HG02759 (cell line): Measurements from ENCODE around the gene ZNF365.
"Not testable (repeated sequence)": the region's sequence is repeated elsewhere in the genome, so short reads cannot be mapped to it uniquely, and the experiment has no call there.

Experiments
- ATAC-seq: cut with Tn5 transposase; IDR thresholded peaks from one replicate; pipeline ENCODE4 v1.9.1; 2021; ENCODE audit warnings: mild to moderate bottlenecking, moderate library complexity; ENCODE audit not compliant: unreplicated experiment

Gene ZNF365

DNA sequence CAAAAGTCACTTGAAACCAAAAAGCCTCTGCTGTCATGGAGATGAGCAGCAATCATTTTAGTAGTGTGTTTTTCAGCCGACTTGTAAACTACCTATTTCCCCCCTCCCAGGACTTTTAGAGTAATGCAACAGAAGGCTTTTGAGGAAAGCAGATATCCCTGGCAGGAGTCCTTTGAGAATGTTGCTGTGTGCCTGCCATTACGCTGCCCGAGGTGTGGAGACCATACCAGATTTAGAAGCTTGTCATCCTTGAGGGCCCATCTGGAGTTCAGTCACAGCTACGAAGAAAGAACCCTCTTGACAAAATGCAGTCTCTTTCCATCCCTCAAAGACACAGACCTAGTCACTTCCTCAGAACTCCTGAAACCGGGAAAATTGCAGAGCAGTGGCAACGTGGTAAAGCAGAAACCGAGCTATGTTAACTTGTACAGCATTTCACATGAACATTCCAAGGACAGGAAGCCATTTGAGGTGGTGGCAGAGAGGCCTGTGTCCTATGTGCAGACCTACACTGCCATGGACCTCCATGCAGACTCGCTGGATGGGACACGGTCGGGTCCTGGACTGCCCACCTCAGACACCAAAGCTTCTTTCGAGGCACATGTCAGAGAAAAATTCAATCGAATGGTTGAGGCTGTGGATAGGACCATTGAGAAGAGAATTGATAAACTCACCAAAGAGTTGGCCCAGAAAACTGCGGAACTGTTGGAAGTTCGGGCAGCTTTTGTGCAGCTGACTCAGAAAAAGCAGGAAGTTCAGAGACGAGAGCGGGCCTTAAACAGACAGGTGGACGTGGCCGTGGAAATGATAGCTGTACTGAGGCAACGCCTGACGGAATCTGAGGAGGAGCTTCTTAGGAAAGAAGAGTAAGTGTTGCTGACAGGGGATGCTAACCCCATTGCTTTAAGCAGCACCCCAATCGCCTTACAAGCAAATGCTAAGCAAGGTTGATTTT is 2.2 kb downstream of the ZNF365 start:
- no peak for ATAC-seq

DNA sequence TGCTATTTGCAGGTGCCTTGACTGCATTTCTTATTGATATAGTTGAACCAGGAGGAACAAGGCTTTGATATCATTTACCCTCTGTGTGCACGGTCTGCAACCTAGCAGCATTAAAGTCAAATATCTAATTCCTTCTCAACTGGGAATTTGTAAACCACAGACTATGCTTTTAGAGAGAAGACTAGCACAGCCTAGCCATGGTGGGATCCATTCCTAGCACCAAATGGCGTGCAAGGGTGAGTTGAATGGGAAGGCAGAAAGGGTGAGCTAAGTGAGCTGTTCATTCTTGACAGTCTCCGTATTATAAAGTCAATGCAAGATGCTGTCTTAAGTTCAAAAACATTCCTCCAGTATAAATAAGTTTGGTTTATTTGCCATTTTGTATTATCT is 2.9 kb downstream of the ZNF365 start:
- no peak for ATAC-seq

DNA sequence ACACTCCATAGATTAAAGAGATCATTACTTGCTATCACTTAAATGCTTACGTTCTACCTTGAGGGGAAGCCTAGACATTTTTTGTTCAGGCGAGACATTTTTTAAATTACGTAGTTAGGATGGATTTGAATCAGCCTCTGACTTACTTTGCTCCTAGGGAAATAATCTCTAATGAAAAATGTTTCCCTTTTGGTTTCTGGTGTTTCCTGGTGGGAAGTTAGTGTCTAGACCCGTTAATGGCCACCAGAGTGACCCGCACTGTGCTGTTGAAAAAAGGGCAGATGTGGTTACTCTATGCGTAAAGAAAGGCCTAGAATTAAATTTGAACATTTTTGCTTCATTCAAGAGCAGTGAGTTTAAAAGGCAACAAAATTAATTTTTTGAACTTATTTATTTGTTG is 3.8 kb downstream of the ZNF365 start:
- ATAC-seq = no peak

DNA sequence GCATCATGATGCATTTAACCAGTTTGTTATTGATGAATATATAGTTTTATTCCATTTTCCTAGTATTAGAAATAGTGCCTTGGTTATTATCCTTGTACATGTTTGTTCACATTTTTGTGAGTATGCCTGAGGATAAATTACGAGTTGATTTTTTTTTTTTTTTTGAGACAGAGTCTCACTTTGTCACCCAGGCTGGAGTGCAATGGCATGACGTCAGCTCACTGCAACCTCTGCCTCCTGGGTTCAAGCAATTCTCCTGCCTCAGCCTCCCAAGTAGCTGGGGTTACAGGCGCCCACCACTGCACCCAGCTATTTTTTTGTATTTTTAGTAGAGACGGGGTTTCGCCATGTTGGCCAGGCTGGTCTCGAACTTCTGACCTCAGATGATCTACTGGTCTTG is 4.7 kb downstream of the ZNF365 start:
- not testable (repeated sequence) for ATAC-seq

DNA sequence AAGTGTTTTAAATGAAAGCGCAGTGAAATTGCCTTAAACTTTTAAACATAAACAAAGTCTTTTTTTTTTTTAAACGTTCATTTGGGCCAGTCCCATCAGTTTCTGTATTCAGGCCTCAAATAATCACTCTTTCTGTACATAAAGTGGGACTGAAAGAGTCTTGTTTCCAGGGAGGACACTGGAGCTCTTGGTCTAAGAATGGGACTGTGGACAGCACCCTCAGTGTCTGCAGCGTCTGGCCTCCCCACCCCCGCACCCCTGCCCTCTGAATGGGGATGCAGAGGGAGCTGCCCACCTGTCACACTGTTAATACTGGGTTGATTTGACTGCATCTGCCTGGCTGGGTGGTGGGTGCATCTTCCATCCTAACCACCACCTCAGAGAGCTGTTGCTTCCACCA is 5.2 kb downstream of the ZNF365 start:
- no peak for ATAC-seq

DNA sequence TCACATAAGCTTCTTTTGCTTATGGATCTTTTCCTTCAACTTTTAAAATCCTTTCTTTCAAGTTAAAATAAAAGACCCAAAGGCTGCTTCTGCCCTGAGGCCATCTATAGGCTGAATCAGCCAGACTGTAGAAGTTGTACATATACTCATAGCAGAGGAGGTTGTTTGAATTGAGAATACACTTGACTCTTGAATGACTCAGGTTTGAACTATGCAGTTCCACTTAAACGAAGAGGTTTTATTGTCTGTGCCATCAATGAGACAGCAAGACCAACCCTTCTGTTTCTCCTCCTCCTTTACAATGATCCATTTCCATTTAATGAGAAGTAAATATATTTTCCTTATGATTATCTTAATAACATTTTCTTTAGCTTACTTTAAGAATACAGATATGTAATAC is 5.8 kb downstream of the ZNF365 start:
- ATAC-seq = no peak

DNA sequence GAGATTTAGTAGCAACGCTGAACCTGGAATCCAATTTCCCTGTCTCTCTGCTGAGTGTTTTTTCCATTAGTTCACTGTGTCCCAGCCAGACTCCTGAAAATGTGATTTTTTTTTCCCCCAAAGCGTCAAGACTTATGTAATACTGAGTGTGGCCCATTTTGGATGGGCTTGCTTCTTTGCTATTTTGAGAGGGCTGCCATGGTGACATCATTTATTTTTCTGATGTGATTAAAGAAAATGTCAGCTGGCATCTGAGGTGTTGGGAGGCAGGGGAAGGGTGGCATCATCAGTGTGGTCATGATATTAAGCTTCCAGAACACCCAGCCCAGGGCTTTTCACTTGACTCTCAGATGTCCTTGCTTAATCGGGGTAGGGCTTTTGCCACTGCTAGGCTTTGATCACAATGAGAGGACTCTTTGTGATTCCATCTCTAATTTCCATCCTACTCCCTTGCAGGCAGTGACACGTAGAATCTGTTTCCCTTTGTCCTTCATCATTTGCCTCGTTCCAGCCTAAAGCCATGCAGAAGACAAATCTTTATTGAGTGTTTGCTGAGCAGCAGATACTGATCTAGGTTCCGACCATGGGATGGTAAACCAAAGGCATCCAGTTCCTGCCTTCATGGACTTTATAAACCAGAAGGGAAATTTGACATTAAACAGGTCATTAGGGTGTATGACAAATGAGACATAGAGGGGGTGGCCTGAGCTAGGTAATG is 7.4 kb downstream of the ZNF365 start:
- no peak for ATAC-seq

DNA sequence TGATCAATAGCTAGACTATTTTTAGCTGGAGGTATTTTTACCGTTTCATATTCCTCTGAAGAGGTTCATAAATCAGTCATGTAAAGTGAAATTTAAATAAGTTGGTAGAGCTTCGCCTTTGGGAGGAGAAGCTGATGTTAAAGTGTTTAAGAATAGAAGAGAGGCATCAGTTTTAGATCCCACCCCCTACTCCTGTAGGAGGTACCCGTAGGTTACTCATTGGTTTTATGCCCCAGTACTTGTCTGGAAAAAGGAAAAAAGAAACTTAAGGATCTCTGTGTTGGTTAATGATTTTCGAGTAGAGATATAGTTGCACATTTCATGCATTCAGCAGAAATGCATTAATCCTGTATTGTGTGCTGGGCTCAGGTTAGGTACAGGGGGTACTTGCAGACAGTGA is 8.7 kb downstream of the ZNF365 start:
- ATAC-seq = no peak

DNA sequence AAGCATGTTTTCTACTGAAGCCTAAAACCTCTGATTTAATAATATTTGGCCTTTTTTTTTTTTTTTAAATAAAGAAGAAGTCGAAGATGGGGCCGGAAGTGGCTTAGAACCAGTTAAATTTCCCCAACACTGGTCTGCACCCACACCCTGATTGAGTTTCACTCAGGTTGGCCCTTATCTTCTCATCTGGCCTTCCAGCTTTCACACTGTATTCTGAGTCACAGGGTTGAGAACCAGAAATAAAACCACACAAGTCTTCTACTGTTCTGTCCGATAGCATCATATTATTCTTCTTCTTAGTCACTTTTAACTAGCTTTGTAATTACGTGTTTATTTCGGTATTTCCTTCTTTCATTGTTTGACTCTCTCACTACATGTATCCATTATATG is 9.9 kb downstream of the ZNF365 start:
- ATAC-seq = no peak

DNA sequence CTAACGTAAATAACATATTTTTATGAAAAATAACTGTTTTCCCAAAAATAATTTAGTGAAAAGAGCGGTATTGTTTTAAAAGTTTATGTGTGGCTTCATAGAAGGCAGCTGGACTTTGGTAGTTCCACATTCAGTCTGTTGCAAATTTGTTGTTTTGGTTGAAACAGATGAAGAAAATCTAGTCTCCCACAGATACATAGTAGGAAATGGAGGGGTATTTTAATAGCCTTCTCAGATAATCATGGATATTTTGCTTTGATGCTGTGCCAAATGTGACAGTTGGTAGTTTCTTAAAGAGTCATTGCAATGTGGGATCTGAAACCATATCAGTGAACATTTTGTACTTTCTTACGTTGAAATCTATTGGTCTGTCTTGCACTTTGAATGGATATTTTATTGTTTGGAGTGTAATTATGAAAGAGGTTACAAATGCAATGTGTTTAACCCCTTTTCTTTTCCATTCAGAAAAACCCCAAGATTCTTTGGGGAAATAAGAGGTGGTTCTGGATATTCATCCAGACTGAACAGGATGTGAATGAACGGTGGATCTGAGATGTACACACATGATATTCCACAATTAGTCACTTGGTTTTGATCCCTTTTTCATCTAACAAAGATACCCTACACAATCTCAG is 10.4 kb downstream of the ZNF365 start:
- no peak for ATAC-seq

DNA sequence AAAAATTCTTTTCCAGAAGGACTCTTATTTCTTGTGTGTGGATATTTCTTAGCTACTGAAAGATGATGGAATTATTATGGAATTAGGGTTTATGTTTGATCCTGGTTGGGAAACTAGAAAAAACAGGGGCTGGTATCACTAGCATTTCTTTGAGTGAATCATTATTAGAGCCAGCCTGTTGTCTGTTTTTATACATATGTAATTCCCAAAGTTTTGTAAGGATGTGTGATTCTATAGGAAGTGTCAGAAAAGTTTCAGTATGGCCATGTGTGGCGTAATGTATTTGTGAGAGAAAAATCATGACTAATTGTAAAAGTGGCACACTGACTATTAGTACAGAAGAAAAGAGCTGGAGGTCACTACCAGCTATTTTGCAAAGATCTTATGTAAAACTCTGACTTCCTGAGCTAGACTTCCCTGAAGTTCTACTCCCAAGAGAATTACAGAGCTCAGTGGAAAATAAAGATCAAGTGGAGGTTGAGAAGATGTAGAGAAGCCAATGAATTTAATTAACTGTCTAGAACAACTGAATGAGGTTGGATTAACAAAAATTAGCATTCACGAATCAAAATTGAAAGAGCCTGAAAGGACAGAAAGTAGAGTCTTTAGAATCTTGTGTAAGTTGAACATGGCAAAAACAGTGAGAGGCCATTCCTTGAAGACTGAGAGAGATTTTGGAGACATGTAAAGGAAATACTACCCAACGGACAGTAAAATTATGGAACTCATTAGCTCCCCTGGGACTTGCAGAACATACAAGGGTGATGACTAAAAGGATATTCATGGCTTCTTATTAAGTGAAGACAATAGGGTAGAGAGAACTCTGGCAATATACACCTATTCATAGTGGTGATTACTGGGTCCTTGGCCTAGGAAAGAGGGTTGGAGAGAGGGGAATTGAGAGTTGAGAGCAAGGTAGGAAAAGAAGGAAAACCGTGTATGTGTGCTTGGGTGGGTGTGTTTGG is 12.5 kb downstream of the ZNF365 start:
- no peak for ATAC-seq

DNA sequence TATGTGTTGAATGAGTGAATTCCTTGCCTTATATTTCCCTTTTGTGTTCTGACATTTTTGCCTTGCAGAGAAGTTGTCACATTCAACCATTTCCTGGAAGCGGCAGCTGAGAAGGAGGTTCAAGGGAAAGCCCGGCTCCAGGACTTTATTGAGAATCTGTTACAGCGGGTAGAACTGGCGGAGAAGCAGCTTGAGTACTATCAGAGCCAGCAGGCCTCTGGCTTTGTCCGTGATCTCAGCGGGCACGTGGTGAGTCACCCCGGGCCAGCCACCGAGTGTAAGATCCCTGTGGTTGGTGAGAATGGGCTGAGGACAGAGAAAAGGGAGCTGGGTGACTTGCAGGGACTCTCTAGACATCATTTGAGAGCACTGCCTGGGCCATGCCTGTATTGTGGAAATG is 14.2 kb downstream of the ZNF365 start:
- no peak for ATAC-seq

DNA sequence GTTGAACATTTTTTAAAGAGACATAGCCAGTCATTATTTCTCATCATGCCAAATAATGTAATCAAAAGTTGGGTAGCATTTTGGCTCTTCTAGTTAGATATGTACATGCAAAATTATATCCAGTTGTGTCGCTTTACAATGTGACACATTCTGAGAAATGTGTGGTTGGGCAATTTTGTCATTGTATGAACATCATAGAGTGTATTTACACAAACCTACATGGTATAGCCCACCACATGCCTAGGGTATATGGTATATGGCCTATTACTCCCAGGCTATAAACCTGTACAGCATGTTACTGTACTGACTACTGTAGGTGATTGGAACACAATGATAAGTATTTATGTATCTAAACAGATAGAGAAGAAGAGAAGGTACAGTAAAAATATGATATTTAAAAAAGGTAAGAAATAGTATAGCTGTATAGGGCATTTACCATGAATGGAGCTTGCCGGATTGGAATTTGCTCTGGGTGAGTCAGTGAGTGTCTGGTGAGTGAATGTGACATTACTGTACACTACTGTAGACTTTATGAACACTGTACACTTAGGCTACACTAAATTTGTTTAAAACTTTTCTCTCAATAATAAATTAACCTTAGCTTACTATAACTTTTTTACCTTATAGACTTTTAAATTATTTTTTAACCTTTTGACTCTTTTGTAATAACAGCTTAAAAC is 16.5 kb downstream of the ZNF365 start:
- ATAC-seq = no peak

DNA sequence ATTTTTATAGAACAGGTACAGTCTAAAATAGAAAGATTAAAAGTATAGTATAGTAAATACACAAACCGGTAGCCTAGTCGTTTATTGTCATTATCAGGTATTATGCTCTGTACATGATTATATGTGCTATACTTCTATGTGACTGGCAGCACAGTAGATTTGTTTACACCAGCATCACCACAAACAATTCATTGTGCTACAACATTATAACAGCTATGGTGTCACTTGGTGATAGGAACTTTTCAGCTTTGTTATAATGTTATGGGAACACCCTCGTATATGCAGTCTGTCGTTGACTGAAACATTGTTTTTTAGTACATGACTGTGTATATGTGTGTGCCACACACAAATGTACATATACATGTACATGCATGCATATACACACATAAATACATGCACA is 19.1 kb downstream of the ZNF365 start:
- no peak for ATAC-seq

DNA sequence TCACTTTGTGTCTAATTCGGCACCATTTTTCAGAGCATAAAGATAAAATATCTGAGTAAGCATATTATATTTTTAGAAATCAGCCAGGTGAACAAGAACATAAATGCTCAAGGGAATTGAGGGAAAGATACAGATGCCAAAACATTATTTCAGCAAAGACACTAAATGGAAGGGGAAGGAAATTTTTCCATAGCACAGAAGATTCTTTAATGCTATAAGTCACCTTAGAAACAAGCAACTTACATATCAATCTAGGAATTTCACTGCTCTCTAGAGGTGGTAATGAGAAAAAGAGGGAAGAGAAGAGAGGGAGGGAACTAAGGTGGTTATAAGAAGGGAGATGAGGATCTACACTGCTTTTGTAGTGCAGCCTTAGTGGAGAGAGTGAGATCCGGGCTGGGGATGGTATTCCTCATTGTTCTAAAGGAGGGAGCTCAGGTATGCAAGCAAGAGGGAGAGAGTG is 20.4 kb downstream of the ZNF365 start:
- ATAC-seq = no peak

DNA sequence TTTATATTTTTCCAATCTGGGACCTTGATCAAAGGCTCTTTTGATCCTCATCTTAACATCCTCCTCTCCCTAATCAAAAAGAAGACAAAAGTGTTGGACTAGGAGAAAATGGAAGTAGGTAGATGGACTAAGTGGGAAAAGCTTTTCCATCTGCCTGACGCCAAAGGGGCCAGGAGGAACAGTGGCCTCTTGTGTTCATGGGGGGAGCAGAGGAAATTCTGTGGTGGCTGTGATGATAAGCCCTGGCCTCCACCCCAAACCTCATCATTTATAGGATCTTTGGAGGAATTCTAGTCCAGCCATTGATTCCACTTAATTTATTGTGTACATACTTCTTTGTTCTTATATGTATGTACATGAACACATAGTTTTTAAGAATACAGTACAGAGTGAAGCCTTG is 21.7 kb downstream of the ZNF365 start:
- no peak for ATAC-seq

DNA sequence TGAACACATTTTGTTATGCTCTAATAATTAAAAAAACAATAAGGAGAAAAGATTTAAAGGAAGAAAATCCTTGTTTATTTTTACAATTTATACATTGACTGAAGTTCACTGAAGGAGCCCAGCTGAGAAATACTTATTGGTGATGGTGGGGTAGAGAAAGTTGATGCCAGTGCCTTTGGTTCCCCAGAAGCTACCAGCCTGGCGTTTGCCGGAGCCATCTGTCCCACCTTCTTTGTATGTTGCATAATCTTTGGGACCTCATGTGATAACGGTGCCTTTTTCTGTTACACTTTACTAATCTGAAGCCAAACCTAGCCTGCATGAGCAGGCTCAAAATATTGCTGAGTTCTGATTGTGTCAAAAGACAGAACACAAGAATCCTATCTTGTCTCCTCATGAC is 22.7 kb downstream of the ZNF365 start:
- no peak for ATAC-seq

DNA sequence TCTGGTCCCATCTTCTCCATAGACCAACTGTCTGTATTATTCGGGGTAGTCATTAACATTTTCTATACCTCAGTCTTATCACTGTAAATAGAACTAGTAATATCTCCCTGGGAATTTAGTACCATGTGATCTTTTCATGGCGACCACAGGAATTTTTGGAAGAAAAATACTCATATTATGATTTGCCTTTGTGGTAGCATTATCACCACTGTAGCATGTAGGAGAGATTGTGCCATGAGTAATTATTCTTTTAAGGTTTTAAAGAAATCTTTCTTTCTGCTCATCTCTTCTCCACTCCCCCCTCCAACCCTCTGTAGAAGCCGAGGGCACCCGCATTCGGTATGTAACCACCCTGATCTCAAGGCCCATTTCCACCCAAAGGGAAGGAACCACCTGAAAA is 25.0 kb downstream of the ZNF365 start:
- ATAC-seq = no peak

DNA sequence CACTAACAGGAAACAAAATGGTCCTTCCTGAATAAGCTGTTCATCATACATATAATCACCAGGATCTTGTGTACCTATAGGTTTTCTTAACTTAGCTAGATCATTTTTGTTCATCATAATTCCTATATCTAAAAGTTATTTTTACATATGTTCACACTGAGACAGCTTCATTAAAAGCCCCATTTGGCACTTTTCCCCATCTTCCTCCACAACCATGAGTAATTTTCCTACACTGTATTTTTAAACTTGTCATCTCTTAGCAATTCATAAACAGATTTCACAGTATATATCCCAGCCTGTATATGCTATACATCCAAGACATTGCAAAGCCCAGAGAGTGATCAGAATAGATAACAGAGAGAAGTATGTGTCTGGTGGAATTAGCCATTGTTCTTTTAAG is 28.3 kb downstream of the ZNF365 start:
- no peak for ATAC-seq

DNA sequence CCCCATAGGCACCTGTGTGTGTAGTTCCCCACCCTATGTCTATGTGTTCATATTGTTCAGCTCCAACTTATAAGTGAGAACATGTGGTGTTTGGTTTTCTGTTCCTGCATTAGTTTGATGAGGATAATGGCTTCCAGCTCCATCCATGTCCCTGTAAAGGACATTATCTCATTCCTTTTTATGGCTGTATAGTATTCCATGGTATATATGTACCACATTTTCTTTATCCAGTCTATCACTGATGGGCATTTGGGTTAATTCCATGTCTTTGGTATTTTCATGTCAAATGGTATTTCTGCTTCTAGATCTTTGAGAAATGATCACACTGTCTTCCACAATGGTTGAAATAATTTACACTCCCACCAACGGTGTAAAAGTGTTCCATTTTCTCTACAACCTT is 36.4 kb downstream of the ZNF365 start:
- ATAC-seq = not testable (repeated sequence)
